Spleen (tissue), 11 donors: ENCODE data around the gene SSR1. TPM values are rescaled to one million over a fixed set of nuclear protein-coding genes. Genes with fewer than 3 reads are reported as not detected.

ENCODE experiments used
- DNase-seq: peaks from one replicate; pipeline ENCODE4 v3.0.0-alpha.2; 2020
- H3K27ac ChIP-seq, 8 donors: fragments of 200-600 bp; sonication (generic) in 7 of 8; 1 replicate in 4 of 8; 2 replicates in 4 of 8; pipeline versions ENCODE4 v1.5.0 to v1.8.0; 2016 to 2021; ENCODE audit warnings: inconsistent platforms in 4 of 8, mild to moderate bottlenecking in 4 of 8, moderate library complexity in 1 of 8
- H3K27me3 ChIP-seq, 7 donors: fragments of 200-600 bp; sonication (generic) in 6 of 7; replicated peaks in 1 of 7; 1 replicate in 4 of 7; 2 replicates in 3 of 7; pipeline versions ENCODE4 v1.5.0 to v1.8.0; 2016 to 2021; ENCODE audit warnings: inconsistent platforms in 3 of 7, mild to moderate bottlenecking in 1 of 7
- H3K36me3 ChIP-seq, 6 donors: fragments of 200-600 bp; sonication (generic) in 5 of 6; 1 replicate in 4 of 6; 2 replicates in 2 of 6; pipeline versions ENCODE4 v1.5.0 to v1.8.0; 2016 to 2021; ENCODE audit warnings: inconsistent platforms in 2 of 6
- H3K4me1 ChIP-seq, 6 donors: fragments of 200-600 bp; sonication (generic) in 5 of 6; 1 replicate in 3 of 6; 2 replicates in 3 of 6; pipeline versions ENCODE4 v1.5.0 to v1.8.0; 2016 to 2021; ENCODE audit warnings: inconsistent platforms in 3 of 6
- H3K4me3 ChIP-seq, 8 donors: fragments of 200-600 bp; sonication (generic) in 7 of 8; 1 replicate in 4 of 8; 2 replicates in 4 of 8; pipeline versions ENCODE4 v1.5.0 to v1.8.0; 2016 to 2021; ENCODE audit warnings: inconsistent platforms in 4 of 8, mild to moderate bottlenecking in 4 of 8, moderate library complexity in 2 of 8
- H3K9me3 ChIP-seq, 8 donors: fragments of 200-600 bp; sonication (generic) in 7 of 8; 1 replicate in 4 of 8; 2 replicates in 4 of 8; pipeline versions ENCODE4 v1.5.0 to v1.8.0; 2016 to 2021; ENCODE audit warnings: inconsistent platforms in 4 of 8
- CTCF ChIP-seq, 11 experiments: fragments of 200-600 bp in 7 of 11; fragments of 450-650 bp in 4 of 11; sonication (generic) in 4 of 11; IDR thresholded peaks in 8 of 11; conservative IDR thresholded peaks in 3 of 11; 1 replicate in 7 of 11; 2 replicates in 4 of 11; pipeline versions ENCODE4 v1.4.0 to v1.8.0; 2016 to 2021; ENCODE audit warnings: antibody characterized with exemption in 11 of 11, inconsistent platforms in 4 of 11, mild to moderate bottlenecking in 1 of 11
- POLR2A ChIP-seq, 3 donors: fragments of 450-650 bp; IDR thresholded peaks; one replicate each; pipeline ENCODE4 v1.5.1; 2017; ENCODE audit warnings: antibody characterized with exemption in 3 of 3, mild to moderate bottlenecking in 1 of 3
- POLR2AphosphoS5 ChIP-seq, 3 donors: sonication (generic); formaldehyde crosslinking; IDR thresholded peaks; one replicate each; pipeline ENCODE4 v1.5.1; 2017; ENCODE audit warnings: antibody characterized with exemption in 3 of 3
- WGBS, 5 donors: extraction: QIAGEN DNeasy Blood & Tissue Kit in 3 of 5; methylation state at CpG; one replicate each; pipeline versions ENCODE4 v1.1.5 to v1.1.7; 2013 to 2018; 5-methylcytosine and 5-hydroxymethylcytosine counted together
- intact Hi-C: fragments of 100-400 bp; cut with DNase I; formaldehyde crosslinking; loops from one replicate; pipeline ENCODE4 v1.15.0; 2023; ENCODE audit warnings: low total_unique reads
- polyA plus RNA-seq, 3 donors: library from polyadenylated mRNA; stranded (reverse); fragments of 200-250 nt; gene quantifications; one replicate each; pipeline ENCODE4 v1.2.1, GENCODE V29; 2013
- total RNA-seq, 7 donors: library from RNA; depleted of rRNA in 3 of 7; stranded (reverse); fragments of >200 nt in 3 of 7; fragmentation: NEBNext Ultra II Directional in 4 of 7; extraction: Animal tissue kit (Norgen Biotek cat#: 25700) in 4 of 7; gene quantifications; one replicate each; pipeline versions ENCODE4 v1.1.0 to v1.2.1, GENCODE V29; 2016 to 2021
- donor health status: healthy with polysubstance abuse.
- donor health status: DM: no; HTN: no; CAD: no; lungs with moderate emphysema.
- donor health status: DM: no; HTN: no; CAD: no.
- donor health status: Bipolar disorder and iron deficiency.
- donor health status: healthy.
- donor health status: DM: no; HTN: no; CAD: no.
- donor health status: DM: yes; HTN: yes; CAD: no.

The SSR1 gene
- total and polyA plus RNA-seq, 10 donors, result 15.8 to 132 (median 72.9) TPM

DNA sequence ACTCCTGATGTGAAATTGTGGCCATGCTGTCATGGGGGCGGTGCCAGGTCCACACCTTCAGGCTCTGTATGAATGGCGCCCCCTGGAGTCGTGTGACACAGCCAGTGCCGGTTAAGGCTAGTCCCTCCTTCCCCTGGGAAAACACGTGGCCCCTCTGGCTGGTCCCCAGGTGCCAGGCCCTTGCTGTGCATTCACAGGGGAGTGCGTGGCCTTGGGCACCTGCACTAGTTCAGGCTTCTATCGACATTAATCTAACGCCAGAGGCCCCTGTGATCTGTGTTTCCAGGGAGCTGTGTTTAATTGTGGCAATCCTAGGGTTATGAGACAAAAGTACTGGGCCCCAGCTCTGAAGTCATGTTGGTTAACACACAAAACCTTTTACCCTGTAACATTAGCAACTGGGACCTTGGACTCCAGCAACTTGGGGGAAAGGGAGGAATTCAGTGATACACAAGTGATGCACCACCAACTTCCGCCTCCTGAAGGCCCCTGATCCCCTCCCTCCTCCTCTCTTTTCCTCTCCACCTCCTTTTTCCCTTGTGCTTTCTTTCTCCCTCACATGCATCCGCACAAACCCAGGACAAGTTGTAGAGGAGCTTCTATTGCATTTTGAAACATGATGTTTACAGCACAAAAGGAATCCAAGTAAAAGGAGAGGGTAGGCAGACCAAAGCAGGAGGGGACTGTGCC lies 74.0 kb downstream of the SSR1 start:
- peaks cover 12 to 60% (median 46%) of the 10 kb centered on the region in 6 donors for H3K4me1 ChIP-seq
- no peaks in the 10 kb centered on the region for H3K9me3 ChIP-seq
- 35 to 39% (median 38%) methylated on average over 10 of the region's 10 CpGs for WGBS, 5 donors
- intact Hi-C loops, result no loop called here
- no peak overlapping the region for H3K4me3 ChIP-seq
- peaks cover 0 to 82% (median 36%) of the 10 kb centered on the region in 6 donors for H3K36me3 ChIP-seq
- H3K27ac ChIP-seq, result peak overlapping the region in 3 of 8 donors; percentile 25 to 55 (median 37)
- no peaks in the 10 kb centered on the region for H3K27me3 ChIP-seq
- peak; percentile 34 to 83 (median 72) for TF ChIP-seq CTCF (IDR thresholded peaks at IDR 0.05 in 8 of 11, conservative IDR thresholded peaks at IDR 0.05 in 3 of 11)
- TF ChIP-seq POLR2A (IDR thresholded peaks at IDR 0.05), result no peak
- peak; percentile 61 to 70 (median 69) for TF ChIP-seq POLR2AphosphoS5 (IDR thresholded peaks at IDR 0.05)
- DNase-seq, result peak; percentile 94

- intact Hi-C loops, result no loop called here
- no peak for DNase-seq
- Histone ChIP-seq H3K27ac (peak overlapping the region in 3 of 8 donors; percentile 25 to 55 (median 37)), H3K4me1 (peaks cover 12 to 57% (median 43%) of the 10 kb centered on the region in 6 donors), H3K4me3 (no peak overlapping the region), H3K36me3 (peaks cover 0 to 86% (median 41%) of the 10 kb centered on the region in 6 donors), H3K27me3 (no peaks in the 10 kb centered on the region), H3K9me3 (no peaks in the 10 kb centered on the region)
- TF ChIP-seq CTCF (IDR thresholded peaks at IDR 0.05 in 8 of 11, conservative IDR thresholded peaks at IDR 0.05 in 3 of 11) (no peak), POLR2AphosphoS5 (IDR thresholded peaks at IDR 0.05) (no peak), POLR2A (IDR thresholded peaks at IDR 0.05) (no peak)
- 92 to 96% (median 93%) methylated on average over 5 of the region's 5 CpGs for WGBS, 5 donors
Measured at GRCh38 chr6:7238526-7238899, 74.5 kb downstream of the SSR1 start.

GRCh38 chr6:7237653-7238188 lies 75.3 kb downstream of the SSR1 start:
- peaks cover 4 to 52% (median 35%) of the 10 kb centered on the region in 6 donors for H3K4me1 ChIP-seq
- no peak for DNase-seq
- peak overlapping the region in 1 of 8 donors; percentile 55 for H3K27ac ChIP-seq
- H3K27me3 ChIP-seq, result no peaks in the 10 kb centered on the region
- TF ChIP-seq POLR2A (IDR thresholded peaks at IDR 0.05), result no peak
- no peak for TF ChIP-seq POLR2AphosphoS5 (IDR thresholded peaks at IDR 0.05)
- no peak for TF ChIP-seq CTCF (IDR thresholded peaks at IDR 0.05 in 8 of 11, conservative IDR thresholded peaks at IDR 0.05 in 3 of 11)
- H3K4me3 ChIP-seq, result no peak overlapping the region
- H3K9me3 ChIP-seq, result no peaks in the 10 kb centered on the region
- WGBS, 5 donors, result 89 to 93% (median 91%) methylated on average over 8 of the region's 8 CpGs
- H3K36me3 ChIP-seq, result peaks cover 0 to 94% (median 43%) of the 10 kb centered on the region in 6 donors
- intact Hi-C loops, result no loop called here
